NCI-H1436 treated with DMSO at 0.1 percent for 48 hours (cell line): ENCODE measurements around the gene RNF214.
"Not testable (repeated sequence)": the region's sequence is repeated elsewhere in the genome, so short reads cannot be mapped to it uniquely, and the experiment has no call there.

Experiments
- DNase-seq: peaks from one replicate; lab custom pipeline; 2025; lab: John Stamatoyannopoulos, UW

The RNF214 gene

DNA sequence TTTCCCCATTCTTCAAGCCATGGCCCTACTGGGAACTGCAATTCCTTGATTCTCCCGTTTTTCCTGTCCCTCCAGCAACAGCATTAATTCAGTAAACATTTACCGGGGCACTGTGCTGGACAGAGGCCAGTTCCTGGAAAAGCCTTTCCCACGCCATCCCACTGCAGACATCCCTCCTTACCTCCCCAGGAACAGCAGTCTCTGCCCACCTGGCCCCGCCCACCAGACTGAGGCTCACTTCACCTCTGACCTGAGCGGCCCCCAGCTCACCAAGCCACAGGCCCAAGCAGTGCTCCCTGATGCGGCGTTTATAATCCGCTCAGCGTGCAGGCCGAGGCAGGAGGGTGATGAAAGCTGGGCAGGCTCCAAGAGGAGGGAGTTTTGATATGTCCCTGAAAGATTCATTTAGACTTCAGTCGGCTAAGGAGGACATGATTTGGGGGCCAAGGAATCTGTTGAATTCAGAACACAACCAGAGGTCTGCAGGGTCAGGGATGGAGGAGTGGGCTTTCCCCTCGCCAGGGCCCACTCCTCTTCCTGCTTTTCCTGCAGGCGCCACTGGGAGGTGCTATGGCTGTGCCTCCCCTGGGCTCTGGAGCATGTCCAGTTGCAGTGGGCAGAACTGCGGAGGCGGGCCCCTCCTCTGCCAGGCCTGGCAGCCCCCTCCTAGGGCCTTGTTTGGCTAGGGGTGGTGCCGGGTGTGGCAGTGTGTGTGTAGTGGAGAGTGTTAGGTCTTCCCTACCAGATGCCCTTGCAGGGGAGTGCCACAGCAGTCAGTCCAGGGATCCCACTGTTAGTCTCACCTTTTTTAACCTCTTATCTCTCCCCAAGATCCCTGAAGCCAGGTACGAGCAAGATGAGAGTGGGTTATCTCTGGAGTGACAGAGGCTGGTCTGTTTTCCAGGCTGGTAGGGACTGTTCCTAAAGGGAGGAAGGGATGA lies 34.7 kb upstream of the RNF214 start:
- no peak for DNase-seq

- DNase-seq: no peak
Measured at GRCh38 chr11:117198613-117199012, 33.9 kb upstream of the RNF214 start.

DNA sequence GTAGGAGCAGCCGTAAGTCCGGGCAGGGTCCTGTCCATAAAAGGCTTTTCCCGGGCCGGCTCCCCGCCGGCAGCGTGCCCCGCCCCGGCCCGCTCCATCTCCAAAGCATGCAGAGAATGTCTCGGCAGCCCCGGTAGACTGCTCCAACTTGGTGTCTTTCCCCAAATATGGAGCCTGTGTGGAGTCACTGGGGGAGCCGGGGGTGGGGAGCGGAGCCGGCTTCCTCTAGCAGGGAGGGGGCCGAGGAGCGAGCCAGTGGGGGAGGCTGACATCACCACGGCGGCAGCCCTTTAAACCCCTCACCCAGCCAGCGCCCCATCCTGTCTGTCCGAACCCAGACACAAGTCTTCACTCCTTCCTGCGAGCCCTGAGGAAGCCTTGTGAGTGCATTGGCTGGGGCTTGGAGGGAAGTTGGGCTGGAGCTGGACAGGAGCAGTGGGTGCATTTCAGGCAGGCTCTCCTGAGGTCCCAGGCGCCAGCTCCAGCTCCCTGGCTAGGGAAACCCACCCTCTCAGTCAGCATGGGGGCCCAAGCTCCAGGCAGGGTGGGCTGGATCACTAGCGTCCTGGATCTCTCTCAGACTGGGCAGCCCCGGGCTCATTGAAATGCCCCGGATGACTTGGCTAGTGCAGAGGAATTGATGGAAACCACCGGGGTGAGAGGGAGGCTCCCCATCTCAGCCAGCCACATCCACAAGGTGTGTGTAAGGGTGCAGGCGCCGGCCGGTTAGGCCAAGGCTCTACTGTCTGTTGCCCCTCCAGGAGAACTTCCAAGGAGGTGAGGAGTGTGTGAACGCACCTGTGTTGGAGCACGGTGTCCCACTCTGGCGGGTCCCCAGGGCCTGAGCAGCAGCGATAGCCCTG lies 33.2 kb upstream of the RNF214 start, which contains the start of gene TAGLN:
TAGLN (plus strand) TSS at position 318 of the 863 bp plus-strand sequence. CDS start 3,644 bp downstream, outside the sequence.
- no peak for DNase-seq

GRCh38 chr11:117199916-117200812 lies 32.3 kb upstream of the RNF214 start:
- no peak for DNase-seq

GRCh38 chr11:117200813-117201657 lies 31.4 kb upstream of the RNF214 start:
- DNase-seq: no peak

DNA sequence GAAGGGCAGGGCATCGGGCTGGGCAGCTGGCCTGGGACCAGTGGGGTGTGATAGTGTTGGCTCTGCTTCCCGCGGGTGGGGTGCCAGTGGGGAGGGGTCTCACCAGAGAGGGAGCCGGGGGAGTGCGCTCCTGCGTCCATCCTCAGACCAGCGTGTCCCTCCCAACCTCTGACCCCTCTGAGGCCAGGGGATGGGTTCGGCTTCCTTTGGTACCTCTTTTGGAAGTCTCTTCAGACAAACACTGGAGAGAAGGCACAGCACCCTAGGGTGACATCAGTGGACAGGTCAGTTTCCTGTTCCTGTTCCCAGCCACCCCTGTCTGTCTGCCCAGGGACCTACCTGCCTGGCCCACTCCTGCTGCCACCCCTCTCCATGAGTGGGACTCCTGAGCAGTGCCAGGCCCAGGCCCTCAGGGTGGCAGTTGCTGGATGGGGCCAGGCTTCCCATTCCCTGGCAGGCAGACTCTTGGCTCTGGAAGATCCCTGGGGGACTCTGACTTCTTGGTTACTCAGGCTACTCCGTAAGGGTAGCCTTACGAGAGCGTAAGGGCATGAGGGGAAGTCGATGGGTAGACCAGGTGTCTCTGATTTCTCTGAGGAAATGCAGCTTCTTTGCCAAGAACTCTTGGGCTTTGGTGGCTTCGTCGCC lies 30.7 kb upstream of the RNF214 start:
- no peak for DNase-seq

DNA sequence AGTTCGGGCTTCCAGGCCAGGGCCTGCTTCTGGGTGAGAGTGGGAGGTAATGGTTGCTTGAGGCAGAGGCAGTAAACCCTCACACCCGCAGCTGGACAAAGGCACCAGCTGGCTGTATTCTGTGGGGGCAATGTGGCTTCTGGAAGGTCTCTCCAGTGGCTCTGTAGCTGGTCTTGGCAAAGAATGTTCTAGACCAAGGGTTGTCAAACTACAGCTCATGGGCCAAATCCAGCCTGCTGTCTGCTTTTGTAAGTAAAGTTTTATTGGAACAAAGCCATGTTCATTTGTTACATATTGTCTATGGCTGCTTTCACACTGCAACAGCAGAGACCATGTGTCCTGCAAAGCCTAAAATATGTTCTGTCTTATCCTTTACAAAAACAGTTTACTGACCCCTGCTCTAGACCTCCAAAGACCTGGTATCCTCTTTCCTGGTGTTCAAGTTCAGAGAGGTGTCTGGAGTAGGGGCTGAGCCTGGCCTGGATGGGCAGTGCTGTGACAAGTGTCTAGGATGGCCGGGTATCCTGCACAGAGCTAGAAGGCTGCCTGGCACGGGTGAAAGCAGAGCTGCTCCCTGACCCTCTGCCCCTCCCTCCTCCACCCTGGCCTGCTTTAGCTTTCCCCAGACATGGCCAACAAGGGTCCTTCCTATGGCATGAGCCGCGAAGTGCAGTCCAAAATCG lies 29.9 kb upstream of the RNF214 start:
- DNase-seq: no peak

- DNase-seq: no peak
Measured at GRCh38 chr11:117203069-117203407, 29.4 kb upstream of the RNF214 start.

GRCh38 chr11:117204283-117205080 lies 28.0 kb upstream of the RNF214 start:
- DNase-seq: no peak

DNA sequence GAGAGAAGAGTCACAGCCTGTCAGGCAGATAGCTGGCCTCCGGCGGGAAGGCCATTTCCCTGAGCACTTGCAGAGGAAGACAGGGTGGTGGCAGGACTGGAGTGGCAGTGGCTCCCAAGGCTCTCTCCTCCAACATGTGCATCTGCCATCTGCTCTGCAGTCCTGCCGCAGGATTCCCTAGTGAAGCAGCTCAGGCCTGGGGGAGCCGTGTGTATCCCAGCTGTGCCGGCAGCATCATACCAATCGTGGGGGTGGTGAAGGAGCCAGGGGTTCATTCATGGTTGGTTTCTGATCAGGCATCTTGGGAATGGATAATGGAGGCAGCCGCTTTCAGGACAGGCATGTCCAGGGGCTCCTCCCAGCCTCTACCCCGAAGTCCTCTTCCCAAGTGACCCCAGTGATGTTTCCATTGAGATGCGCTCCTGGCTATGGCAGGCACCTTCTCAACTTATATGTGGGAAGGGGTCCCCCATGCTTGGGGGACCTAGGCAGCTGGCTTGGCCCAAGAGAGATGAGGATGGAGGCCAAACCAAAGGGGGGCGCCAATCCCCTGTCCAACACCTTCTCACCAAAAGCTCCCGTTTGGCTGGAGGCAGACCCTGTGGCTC lies 27.2 kb upstream of the RNF214 start:
- no peak for DNase-seq

DNA sequence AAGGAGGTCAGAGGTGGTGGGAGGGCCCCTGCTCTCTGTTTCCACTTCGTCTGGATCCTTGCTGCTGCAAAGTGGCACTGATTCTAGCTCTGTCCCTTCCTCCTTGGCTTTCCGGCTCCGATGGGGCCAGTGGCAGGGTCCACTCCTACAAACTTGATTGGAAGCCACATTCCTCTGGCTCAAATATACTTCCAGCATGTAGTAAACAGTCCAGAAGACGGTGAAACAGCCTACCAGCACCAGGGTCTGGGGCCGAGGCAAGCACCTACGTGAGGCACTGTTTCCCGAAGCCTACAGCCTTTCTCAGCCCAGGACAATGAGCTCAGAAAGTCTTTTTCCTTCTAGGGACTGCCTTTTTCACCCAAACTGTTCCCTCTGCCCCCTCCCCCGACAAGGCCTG lies 26.4 kb upstream of the RNF214 start:
- not testable (repeated sequence) for DNase-seq

DNA sequence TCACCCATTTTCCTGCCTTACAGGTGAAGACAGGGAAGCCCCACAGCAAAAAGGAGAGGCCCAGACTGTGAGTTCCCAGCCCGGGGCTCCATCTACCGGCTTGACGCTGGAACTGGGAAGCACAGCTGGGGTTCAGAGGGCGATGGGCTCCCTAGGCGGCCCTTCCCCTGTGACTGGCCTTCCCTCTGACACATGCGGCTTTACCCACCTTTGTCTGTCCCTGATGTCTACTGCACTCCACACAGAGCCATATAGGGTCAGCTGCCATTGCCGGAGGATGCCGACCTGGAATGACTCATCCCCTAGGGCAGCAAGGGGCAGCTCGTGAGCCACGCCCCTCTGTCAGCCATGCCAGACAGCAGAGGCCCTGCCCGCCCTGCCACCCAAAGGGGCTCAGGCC lies 25.6 kb upstream of the RNF214 start:
- not testable (repeated sequence) for DNase-seq

DNA sequence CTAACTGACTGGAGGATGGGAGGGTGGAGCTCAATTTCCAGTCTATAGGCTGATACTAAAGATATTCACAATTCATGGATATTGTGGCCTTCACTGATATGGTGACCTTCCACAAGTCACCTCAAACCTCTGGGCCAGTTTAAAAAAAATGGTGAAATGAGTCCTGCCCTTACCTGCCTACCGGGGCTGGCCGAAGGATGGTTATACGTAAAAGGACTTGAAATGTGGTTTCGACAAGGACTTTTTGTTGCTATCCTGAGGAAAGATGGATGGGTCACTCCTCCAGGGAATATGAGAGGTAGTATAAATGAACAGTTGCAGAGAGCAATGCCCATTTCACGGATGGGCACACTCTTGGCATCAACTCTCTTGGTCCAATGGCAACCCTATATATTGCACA lies 25.0 kb upstream of the RNF214 start:
- not testable (repeated sequence) for DNase-seq

- DNase-seq: not testable (repeated sequence)
Measured at GRCh38 chr11:117208710-117209109, 23.8 kb upstream of the RNF214 start.

- not testable (repeated sequence) for DNase-seq
Measured at GRCh38 chr11:117209351-117210125, 22.9 kb upstream of the RNF214 start.

DNA sequence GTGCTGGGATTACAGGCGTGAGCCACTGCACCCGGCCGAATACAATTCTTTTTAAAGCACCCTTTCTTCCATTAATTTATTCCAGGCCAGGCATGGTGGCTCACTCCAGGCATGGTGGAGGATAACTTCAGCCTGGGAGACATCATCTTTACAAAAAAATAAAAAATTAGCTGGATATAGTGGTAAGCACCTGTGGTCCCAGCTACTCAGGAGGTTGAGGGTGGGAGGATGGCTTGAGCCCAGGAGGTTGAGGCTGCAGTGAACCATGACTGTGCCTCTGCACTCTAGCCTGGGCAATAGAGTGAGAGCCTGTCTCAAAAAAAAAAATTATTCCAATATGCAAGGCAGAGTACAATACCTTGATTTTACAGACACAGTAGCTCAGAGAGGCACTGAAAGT lies 21.9 kb upstream of the RNF214 start:
- no peak for DNase-seq

DNA sequence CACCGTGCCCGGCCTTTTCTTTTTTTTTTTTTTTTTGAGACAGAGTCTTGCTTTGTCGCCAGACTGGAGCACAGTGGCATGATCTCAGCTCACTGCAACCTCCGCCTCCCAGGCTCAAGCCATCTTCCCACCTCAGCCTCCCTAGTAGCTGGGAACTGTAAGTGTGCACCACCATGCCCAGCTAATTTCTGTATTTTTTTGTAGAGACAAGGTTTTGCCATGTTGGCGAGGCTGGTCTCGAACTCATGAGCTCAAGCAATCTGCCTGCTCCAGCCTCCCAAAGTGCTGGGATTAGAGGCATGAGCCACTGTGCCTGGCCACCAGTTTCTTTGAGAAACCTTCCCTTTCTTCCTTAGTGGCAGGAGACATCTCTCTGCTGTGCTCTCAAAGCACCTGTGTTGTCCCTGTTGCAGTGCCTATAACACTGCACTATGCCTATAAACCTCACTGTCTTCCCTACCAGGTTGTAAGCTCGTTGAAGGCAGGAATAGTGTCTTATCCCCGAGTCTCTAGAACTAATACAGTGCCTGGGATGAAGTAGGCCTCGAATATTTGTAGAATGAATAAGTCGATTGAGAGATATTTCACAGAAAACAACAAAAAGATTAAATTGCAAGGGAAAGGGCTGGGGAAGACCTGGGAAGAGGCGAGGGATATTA lies 19.6 kb upstream of the RNF214 start:
- no peak for DNase-seq
